Neural crest cell (in vitro differentiated cells): ENCODE measurements around the gene SOAT1. TPM values are rescaled to one million over a fixed set of nuclear protein-coding genes. Genes with fewer than 3 reads are reported as not detected.
"Not testable (repeated sequence)": the region's sequence is repeated elsewhere in the genome, so short reads cannot be mapped to it uniquely, and the experiment has no call there.

Experiments used
- DNase-seq: peaks from one replicate; pipeline ENCODE4 v3.0.0; 2021; ENCODE audit warnings: low read depth, mixed read lengths, low spot score
- H3K27ac Mint-ChIP-seq: one replicate; pipeline ENCODE4 v1.8.0; 2021; ENCODE audit warnings: mild to moderate bottlenecking, mixed read lengths; ENCODE audit not compliant: unreplicated experiment
- H3K27me3 Mint-ChIP-seq: 2 replicates; pipeline ENCODE4 v1.8.0; 2021; ENCODE audit warnings: low read depth, mild to moderate bottlenecking, mixed read lengths
- H3K36me3 Mint-ChIP-seq: 2 replicates; pipeline ENCODE4 v1.8.0; 2021; ENCODE audit warnings: low read depth, mild to moderate bottlenecking, mixed read lengths
- H3K4me1 Mint-ChIP-seq: 2 replicates; pipeline ENCODE4 v1.8.0; 2021; ENCODE audit warnings: mixed read lengths
- H3K4me3 Mint-ChIP-seq: one replicate; pipeline ENCODE4 v1.8.0; 2021; ENCODE audit warnings: mild to moderate bottlenecking, mixed read lengths
- H3K9me3 Mint-ChIP-seq: 2 replicates; pipeline ENCODE4 v1.8.0; 2021; ENCODE audit warnings: mixed read lengths
- long read RNA-seq: library from polyadenylated mRNA; unstranded; transcript quantifications from one replicate; pipeline ENCODE4 v2.0.0, GENCODE V29; 2020
- total RNA-seq: library from RNA; stranded (reverse); gene quantifications from 2 replicates; pipeline ENCODE4 v1.2.1, GENCODE V29; 2021
- TF ChIP-seq, protein P1 (sequence below): fragments of 200-600 bp; sonication (generic); conservative IDR thresholded peaks from 2 replicates; pipeline ENCODE4 v1.5.0; 2021; ENCODE audit warnings: antibody characterized with exemption, mild to moderate bottlenecking

SOAT1 gene
- 44.8 and 46.7 TPM in 2 replicates for total RNA-seq
- long read RNA-seq, full-length matches to known transcripts = 132 of 152 reads
- long read RNA-seq, partial matches to known transcripts = 7 of 152 reads
- long read RNA-seq, other reads (novel, unspliced or antisense) = 13 of 152 reads

DNA sequence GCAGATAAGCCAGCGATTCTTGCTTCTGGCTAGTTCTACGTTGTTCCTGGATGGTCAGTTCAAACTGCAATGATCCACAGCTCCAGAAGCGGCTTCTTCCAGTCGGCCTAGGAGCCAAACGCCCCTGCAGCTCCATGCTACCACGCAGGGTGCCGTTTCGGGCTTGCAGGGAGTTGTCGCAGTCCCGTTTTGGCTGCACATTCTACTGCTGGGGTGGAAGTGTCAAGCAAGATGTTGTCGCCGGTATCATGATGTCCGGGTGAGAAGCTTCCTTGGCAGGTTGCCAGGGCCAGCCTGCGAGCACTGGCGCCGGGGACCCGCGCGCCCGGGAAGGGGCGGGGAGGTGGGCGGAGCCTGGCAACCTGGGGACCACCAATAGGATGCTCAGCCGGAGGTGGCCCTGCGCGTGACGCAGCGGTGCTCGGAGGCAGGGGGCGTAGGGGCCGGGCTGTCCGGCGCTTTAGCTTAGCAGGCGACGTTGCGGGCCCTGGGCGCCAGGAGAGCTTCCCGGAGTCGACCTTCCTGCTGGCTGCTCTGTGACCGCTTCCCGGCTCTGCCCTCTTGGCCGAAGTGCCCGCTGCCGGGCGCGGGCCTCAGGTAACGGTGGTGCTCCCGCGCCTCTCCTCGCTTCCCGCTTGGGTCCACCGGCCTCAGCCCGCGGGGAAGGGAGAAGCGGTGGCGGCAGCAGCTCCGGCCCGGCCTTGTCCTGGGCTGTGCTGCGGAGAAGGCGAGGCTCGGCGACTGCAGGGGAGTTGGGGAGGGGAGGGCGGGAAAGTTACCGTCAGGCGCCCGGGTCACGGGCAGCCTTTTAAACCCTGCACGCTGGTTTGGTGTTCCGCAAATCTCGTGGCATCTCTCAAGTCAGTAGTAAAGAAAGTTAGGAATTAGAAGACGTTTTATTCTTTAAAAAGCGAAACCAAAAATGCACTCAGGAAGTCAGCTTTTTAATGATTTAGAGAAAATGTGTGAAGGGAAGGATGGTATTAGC, at the start of gene SOAT1:
SOAT1 (plus strand) TSS at position 458 of the 988 bp plus-strand sequence. CDS start 8,888 bp downstream, outside the sequence.
- Mint-ChIP-seq H3K4me1 (peaks cover 40% of the 10 kb centered on the region), H3K4me3 (peak within 1 kb of the TSS; percentile 89), H3K9me3 (no peaks in the 10 kb centered on the region), H3K27ac (peak within 1 kb of the TSS; percentile 90), H3K27me3 (no peaks in the 10 kb centered on the region), H3K36me3 (no peaks in the 10 kb centered on the region)
- TF ChIP-seq, protein P1, sequence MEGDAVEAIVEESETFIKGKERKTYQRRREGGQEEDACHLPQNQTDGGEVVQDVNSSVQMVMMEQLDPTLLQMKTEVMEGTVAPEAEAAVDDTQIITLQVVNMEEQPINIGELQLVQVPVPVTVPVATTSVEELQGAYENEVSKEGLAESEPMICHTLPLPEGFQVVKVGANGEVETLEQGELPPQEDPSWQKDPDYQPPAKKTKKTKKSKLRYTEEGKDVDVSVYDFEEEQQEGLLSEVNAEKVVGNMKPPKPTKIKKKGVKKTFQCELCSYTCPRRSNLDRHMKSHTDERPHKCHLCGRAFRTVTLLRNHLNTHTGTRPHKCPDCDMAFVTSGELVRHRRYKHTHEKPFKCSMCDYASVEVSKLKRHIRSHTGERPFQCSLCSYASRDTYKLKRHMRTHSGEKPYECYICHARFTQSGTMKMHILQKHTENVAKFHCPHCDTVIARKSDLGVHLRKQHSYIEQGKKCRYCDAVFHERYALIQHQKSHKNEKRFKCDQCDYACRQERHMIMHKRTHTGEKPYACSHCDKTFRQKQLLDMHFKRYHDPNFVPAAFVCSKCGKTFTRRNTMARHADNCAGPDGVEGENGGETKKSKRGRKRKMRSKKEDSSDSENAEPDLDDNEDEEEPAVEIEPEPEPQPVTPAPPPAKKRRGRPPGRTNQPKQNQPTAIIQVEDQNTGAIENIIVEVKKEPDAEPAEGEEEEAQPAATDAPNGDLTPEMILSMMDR = peak; percentile 38
- peak; percentile 92 for DNase-seq

DNA sequence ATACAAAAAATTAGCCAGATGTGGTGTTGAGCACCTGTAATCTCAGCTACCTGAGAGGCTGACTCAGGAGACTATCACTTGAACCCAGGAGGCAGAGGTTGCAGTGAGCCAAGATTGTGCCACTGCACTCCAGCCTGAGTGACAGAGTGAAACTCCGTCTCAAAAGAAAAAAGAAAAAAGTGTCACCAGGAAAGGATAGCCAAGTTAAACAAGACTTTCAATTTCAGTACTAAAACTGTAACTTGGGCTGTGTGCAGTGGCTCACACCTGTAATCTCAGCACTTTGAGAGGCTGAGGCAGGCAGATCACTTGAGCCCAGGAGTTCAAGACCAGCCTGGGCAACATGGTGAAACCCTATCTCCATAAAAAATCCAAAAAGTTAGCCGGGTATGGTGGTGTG, 48.2 kb upstream of the SOAT1 start:
- H3K27me3 Mint-ChIP-seq, H3K4me3 Mint-ChIP-seq, H3K9me3 Mint-ChIP-seq, H3K27ac Mint-ChIP-seq, H3K36me3 Mint-ChIP-seq, DNase-seq: not testable (repeated sequence)
- H3K4me1 Mint-ChIP-seq = peaks cover 13% of the 10 kb centered on the region

DNA sequence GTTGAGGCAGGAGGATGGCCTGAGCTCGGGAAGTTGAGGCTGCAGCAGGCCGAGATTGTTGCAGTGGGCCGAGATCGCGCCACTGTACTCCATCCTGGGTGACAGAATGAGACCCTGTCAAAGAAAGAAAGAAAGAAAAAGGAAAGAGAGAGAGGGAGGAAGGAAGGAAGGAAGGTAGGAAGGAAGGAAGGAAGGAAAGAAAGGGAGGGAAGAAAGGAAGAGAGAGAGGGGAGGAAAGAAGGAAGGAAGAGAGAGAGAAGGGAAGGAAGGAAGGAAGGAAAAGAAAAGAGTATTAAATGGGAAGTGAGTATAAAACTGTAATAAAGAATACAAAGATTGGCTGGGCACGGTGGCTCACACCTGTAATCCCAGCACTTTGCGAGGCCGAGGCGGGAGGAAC, 45.7 kb upstream of the SOAT1 start:
- Mint-ChIP-seq H3K36me3 (no peaks in the 10 kb centered on the region), H3K4me1 (no peaks in the 10 kb centered on the region), H3K4me3 (no peak overlapping the region), H3K9me3 (no peaks in the 10 kb centered on the region), H3K27ac (no peak overlapping the region), H3K27me3 (no peaks in the 10 kb centered on the region)
- TF ChIP-seq, protein P1 = no peak
- DNase-seq = no peak

DNA sequence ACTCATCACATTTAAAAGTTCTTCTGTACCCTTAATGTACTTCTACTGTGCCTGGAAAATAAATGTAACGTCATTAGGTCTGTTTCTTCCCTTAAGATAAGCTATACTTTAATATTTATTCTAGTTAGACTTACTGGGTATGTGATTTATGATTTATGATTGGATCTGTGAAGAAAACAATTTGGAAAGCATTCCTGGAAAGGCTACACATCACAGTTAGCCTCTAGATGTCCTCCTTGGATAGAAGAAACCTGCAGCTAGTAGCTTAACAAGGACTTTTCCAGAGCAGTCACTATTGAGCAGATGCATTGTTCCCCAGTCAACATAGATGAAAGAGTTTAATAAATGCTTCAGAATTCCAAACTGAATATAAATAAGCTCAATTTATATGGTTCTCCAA, 41.9 kb upstream of the SOAT1 start:
- Mint-ChIP-seq H3K36me3 (no peaks in the 10 kb centered on the region), H3K27me3 (no peaks in the 10 kb centered on the region), H3K9me3 (no peaks in the 10 kb centered on the region), H3K27ac (no peak overlapping the region), H3K4me3 (no peak overlapping the region), H3K4me1 (no peaks in the 10 kb centered on the region)
- TF ChIP-seq, protein P1 = peak; percentile 57
- DNase-seq = no peak

DNA sequence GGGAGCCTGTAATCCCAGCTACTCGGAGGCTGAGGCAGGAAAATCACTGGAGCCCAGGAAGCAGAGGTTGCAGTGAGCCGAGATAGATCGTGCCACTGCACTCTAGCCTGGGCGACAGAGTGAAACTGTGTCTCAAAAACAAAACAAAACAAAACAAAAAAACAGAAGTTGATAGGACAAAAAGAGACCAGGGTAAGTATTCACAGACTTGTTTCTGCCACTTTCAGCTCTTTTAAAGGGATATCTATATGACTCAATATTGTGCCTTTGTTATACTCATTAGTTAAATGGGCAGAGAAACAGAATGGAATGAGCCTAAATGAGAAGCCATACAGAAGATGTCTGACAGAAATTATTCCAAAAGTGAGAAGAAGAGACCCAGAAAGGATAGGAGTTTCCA, 41.0 kb upstream of the SOAT1 start:
- Mint-ChIP-seq H3K4me1 (no peaks in the 10 kb centered on the region), H3K36me3 (no peaks in the 10 kb centered on the region), H3K9me3 (no peaks in the 10 kb centered on the region), H3K27ac (no peak overlapping the region), H3K27me3 (no peaks in the 10 kb centered on the region), H3K4me3 (no peak overlapping the region)
- no peak for DNase-seq
- TF ChIP-seq, protein P1 = no peak
